Liver (tissue), 9 donors: Measurements from ENCODE around the gene C1QL4. TPM values are rescaled to one million over a fixed set of nuclear protein-coding genes. Genes with fewer than 3 reads are reported as not detected.

Experiments
- DNase-seq: peaks from one replicate; pipeline ENCODE4 v3.0.0-alpha.2; 2017; ENCODE audit warnings: low spot score
- H3K27ac ChIP-seq, 2 donors: one replicate each; pipeline ENCODE4 v1.7.0; 2013; ENCODE audit warnings: inconsistent platforms in 2 of 2, low read length in 2 of 2, control low read depth in 1 of 2, low read depth in 1 of 2, mild to moderate bottlenecking in 1 of 2
- H3K27me3 ChIP-seq, 4 donors: one replicate each; pipeline versions ENCODE4 v1.6.1 to v1.7.0; 2013; ENCODE audit warnings: low read length in 3 of 4, inconsistent platforms in 1 of 4, mild to moderate bottlenecking in 1 of 4, moderate library complexity in 1 of 4; ENCODE audit not compliant: control insufficient read depth in 4 of 4, insufficient read depth in 4 of 4
- H3K36me3 ChIP-seq, 4 donors: one replicate each; pipeline versions ENCODE4 v1.6.1 to v1.7.0; 2013; ENCODE audit warnings: low read length in 3 of 4, mild to moderate bottlenecking in 3 of 4, low read depth in 1 of 4, moderate library complexity in 1 of 4; ENCODE audit not compliant: control insufficient read depth in 4 of 4, insufficient read depth in 3 of 4
- H3K4me1 ChIP-seq, 4 donors: one replicate each; pipeline versions ENCODE4 v1.6.1 to v1.7.0; 2013; ENCODE audit warnings: low read length in 3 of 4, mild to moderate bottlenecking in 3 of 4, moderate library complexity in 1 of 4; ENCODE audit not compliant: control insufficient read depth in 4 of 4, insufficient read depth in 4 of 4
- H3K4me3 ChIP-seq, 3 donors: one replicate each; pipeline versions ENCODE4 v1.6.1 to v1.7.0; 2013; ENCODE audit warnings: low read length in 3 of 3, control low read depth in 1 of 3, low read depth in 1 of 3, mild to moderate bottlenecking in 1 of 3
- H3K9ac ChIP-seq, 2 donors: one replicate each; pipeline ENCODE4 v1.7.0; 2013; ENCODE audit warnings: low read length in 2 of 2, mild to moderate bottlenecking in 2 of 2, moderate library complexity in 2 of 2, control low read depth in 1 of 2, low read depth in 1 of 2
- H3K9me3 ChIP-seq, 4 donors: one replicate each; pipeline versions ENCODE4 v1.6.1 to v1.7.0; 2013; ENCODE audit warnings: low read length in 3 of 4; ENCODE audit not compliant: control insufficient read depth in 4 of 4
- EGR1 ChIP-seq, 2 donors: IDR thresholded peaks; 2 replicates each; pipeline ENCODE4 v1.6.1; 2016 to 2018; ENCODE audit warnings: antibody characterized with exemption in 2 of 2, low read depth in 2 of 2
- FOXA1 ChIP-seq: IDR thresholded peaks from 2 replicates; pipeline ENCODE4 v1.6.1; 2016; ENCODE audit warnings: antibody characterized with exemption
- FOXA2 ChIP-seq: IDR thresholded peaks from 2 replicates; pipeline ENCODE4 v1.6.1; 2016; ENCODE audit warnings: antibody characterized with exemption
- GABPA ChIP-seq, 2 donors: IDR thresholded peaks in 1 of 2; conservative IDR thresholded peaks in 1 of 2; 2 replicates each; pipeline ENCODE4 v1.6.1; 2016; ENCODE audit warnings: antibody characterized with exemption in 2 of 2, mild to moderate bottlenecking in 1 of 2, moderate library complexity in 1 of 2
- HNF4A ChIP-seq, 2 donors: conservative IDR thresholded peaks; 2 replicates each; pipeline ENCODE4 v1.6.1; 2016; ENCODE audit warnings: antibody characterized with exemption in 2 of 2, mild to moderate bottlenecking in 2 of 2
- HNF4G ChIP-seq: IDR thresholded peaks from 2 replicates; pipeline ENCODE4 v1.6.1; 2016; ENCODE audit warnings: antibody characterized with exemption
- JUND ChIP-seq, 2 donors: IDR thresholded peaks; 2 replicates each; pipeline ENCODE4 v1.6.1; 2016; ENCODE audit warnings: antibody characterized with exemption in 2 of 2
- NR2F2 ChIP-seq: IDR thresholded peaks from 2 replicates; pipeline ENCODE4 v1.6.1; 2016; ENCODE audit warnings: antibody characterized with exemption
- RAD21 ChIP-seq, 2 donors: IDR thresholded peaks; 2 replicates each; pipeline ENCODE4 v1.6.1; 2016; ENCODE audit warnings: antibody characterized with exemption in 2 of 2, mild to moderate bottlenecking in 2 of 2
- RXRA ChIP-seq, 2 donors: IDR thresholded peaks; 2 replicates each; pipeline ENCODE4 v1.6.1; 2017 to 2018; ENCODE audit warnings: antibody characterized with exemption in 2 of 2, mild to moderate bottlenecking in 1 of 2
- SP1 ChIP-seq: IDR thresholded peaks from 2 replicates; pipeline ENCODE4 v1.6.1; 2018; ENCODE audit warnings: antibody characterized with exemption, mild to moderate bottlenecking
- TAF1 ChIP-seq: conservative IDR thresholded peaks from 2 replicates; pipeline ENCODE4 v1.6.1; 2016; ENCODE audit warnings: antibody characterized with exemption, mild to moderate bottlenecking
- YY1 ChIP-seq: IDR thresholded peaks from 2 replicates; pipeline ENCODE4 v1.6.1; 2016; ENCODE audit warnings: antibody characterized with exemption, mild to moderate bottlenecking
- WGBS: extraction: QIAGEN DNeasy Blood & Tissue Kit; methylation state at CpG from one replicate; pipeline ENCODE4 v1.1.7; 2013; 5-methylcytosine and 5-hydroxymethylcytosine counted together
- polyA plus RNA-seq, 2 donors: library from polyadenylated mRNA; stranded (reverse) in 1 of 2; unstranded in 1 of 2; fragments of 200-250 nt in 1 of 2; fragments of >200 nt in 1 of 2; fragmentation: Nextera tagmentation in 1 of 2; extraction: Ambion mirVana in 1 of 2; gene quantifications; one replicate each; pipeline versions ENCODE4 v1.2.1 to v1.2.3, GENCODE V29; 2013 to 2015
- total RNA-seq, 2 donors: library from RNA; depleted of rRNA; stranded (reverse); fragments of >200 nt; gene quantifications; one replicate each; pipeline ENCODE4 v1.2.3, GENCODE V29; 2014
- TF ChIP-seq, protein P1 (sequence below): IDR thresholded peaks from 2 replicates; pipeline ENCODE4 v1.6.1; 2016; ENCODE audit warnings: antibody characterized with exemption
- TF ChIP-seq, protein P2 (sequence below): IDR thresholded peaks from 2 replicates; pipeline ENCODE4 v1.6.1; 2016; ENCODE audit warnings: antibody characterized with exemption
- TF ChIP-seq, protein P3 (sequence below): IDR thresholded peaks from 2 replicates; pipeline ENCODE4 v1.6.1; 2016; ENCODE audit warnings: antibody characterized with exemption, mild to moderate bottlenecking
- TF ChIP-seq, protein P4 (sequence below): IDR thresholded peaks from 2 replicates; pipeline ENCODE4 v1.6.1; 2016; ENCODE audit warnings: antibody characterized with exemption
- donor health status: healthy.
- donor health status: healthy.
- donor health status: healthy.
- donor health status: healthy.
- donor health status: healthy.

Gene C1QL4
- total and polyA plus RNA-seq, 4 donors: not detected

DNA sequence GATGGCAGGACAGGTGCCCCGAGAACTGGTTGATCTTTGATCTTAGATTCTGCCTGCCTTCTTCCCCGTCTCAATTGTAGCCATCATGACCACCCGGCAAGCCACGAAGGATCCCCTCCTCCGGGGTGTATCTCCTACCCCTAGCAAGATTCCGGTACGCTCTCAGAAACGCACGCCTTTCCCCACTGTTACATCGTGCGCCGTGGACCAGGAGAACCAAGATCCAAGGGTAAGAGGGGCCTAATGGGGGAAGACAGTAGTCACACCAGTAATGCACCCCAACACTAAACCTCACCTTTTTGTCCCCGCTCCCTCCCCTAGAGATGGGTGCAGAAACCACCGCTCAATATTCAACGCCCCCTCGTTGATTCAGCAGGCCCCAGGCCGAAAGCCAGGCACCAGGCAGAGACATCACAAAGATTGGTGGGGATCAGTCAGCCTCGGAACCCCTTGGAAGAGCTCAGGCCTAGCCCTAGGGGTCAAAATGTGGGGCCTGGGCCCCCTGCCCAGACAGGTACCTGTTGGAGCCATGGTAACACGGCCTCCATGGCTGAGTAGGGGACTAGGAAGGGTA lies 13.4 kb downstream of the C1QL4 start:
- TF ChIP-seq, protein P1, sequence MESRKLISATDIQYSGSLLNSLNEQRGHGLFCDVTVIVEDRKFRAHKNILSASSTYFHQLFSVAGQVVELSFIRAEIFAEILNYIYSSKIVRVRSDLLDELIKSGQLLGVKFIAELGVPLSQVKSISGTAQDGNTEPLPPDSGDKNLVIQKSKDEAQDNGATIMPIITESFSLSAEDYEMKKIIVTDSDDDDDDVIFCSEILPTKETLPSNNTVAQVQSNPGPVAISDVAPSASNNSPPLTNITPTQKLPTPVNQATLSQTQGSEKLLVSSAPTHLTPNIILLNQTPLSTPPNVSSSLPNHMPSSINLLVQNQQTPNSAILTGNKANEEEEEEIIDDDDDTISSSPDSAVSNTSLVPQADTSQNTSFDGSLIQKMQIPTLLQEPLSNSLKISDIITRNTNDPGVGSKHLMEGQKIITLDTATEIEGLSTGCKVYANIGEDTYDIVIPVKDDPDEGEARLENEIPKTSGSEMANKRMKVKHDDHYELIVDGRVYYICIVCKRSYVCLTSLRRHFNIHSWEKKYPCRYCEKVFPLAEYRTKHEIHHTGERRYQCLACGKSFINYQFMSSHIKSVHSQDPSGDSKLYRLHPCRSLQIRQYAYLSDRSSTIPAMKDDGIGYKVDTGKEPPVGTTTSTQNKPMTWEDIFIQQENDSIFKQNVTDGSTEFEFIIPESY: no peak
- no peak for TF ChIP-seq FOXA1
- TF ChIP-seq EGR1 (IDR thresholded peaks at IDR 0.05; ENCODE audit: low read depth in 2 of 2): no peak
- Histone ChIP-seq H3K27ac (no peak overlapping the region), H3K4me1 (peaks cover 2 to 14% (median 10%) of the 10 kb centered on the region in 4 donors)

DNA sequence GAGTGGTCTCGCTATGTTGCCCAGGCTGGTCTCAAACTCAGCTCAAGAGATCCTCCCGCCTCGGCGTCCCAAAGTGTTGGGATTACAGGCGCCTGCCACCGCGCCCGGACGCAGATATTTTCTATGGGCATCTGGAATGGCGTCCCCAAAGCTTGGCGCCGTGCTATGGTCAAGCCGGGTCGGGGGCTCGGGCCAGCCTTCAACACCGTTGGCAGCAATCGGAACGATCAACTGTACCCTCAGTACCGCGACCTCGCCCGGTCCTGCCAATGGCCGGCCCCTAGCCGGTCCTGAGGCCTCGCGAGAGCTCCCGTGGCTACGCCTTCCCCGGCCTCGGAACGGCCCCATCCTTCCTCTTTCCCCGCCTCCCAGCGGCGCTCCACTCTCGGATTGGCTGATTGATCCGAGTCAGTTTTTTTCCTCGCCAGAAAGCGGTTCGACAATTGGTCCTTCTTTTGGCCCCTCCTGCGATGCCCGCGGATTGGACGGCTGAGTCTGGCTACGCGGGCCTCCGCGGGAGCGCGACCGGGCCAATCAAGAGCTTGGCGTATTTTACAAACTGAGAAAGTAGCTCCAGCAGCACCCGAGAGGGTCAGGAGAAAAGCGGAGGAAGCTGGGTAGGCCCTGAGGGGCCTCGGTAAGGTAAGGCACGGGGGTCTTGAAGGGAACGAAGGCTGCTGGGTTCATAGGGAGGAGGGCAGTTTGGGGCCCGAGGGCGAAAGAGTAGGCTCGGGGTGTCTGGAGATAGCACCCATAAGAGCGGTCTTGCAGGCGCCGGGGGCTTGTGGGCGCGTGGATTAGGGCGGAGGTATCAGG lies 14.1 kb downstream of the C1QL4 start, which contains the start of gene TROAP:
Gene TROAP (plus strand): TSS at position 548 of the 816 bp plus-strand sequence. CDS start 354 bp downstream, outside the sequence.
- H3K27me3 ChIP-seq: no peaks in the 10 kb centered on the region
- TF ChIP-seq RXRA (IDR thresholded peaks at IDR 0.05) (no peak), FOXA1 (no peak), HNF4A (conservative IDR thresholded peaks at IDR 0.05) (no peak), JUND (IDR thresholded peaks at IDR 0.05) (no peak), GABPA (IDR thresholded peaks at IDR 0.05 in 1 of 2, conservative IDR thresholded peaks at IDR 0.05 in 1 of 2) (peak in 1 of 2 donors; percentile 66), FOXA2 (no peak), NR2F2 (no peak), YY1 (peak; percentile 93), SP1 (peak; percentile 94), EGR1 (IDR thresholded peaks at IDR 0.05; ENCODE audit: low read depth in 2 of 2) (no peak), RAD21 (IDR thresholded peaks at IDR 0.05) (no peak), HNF4G (no peak), TAF1 (no peak)
- TF ChIP-seq, protein P1: peak; percentile 99
- TF ChIP-seq, protein P2, sequence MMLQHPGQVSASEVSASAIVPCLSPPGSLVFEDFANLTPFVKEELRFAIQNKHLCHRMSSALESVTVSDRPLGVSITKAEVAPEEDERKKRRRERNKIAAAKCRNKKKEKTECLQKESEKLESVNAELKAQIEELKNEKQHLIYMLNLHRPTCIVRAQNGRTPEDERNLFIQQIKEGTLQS: no peak
- TF ChIP-seq, protein P3, sequence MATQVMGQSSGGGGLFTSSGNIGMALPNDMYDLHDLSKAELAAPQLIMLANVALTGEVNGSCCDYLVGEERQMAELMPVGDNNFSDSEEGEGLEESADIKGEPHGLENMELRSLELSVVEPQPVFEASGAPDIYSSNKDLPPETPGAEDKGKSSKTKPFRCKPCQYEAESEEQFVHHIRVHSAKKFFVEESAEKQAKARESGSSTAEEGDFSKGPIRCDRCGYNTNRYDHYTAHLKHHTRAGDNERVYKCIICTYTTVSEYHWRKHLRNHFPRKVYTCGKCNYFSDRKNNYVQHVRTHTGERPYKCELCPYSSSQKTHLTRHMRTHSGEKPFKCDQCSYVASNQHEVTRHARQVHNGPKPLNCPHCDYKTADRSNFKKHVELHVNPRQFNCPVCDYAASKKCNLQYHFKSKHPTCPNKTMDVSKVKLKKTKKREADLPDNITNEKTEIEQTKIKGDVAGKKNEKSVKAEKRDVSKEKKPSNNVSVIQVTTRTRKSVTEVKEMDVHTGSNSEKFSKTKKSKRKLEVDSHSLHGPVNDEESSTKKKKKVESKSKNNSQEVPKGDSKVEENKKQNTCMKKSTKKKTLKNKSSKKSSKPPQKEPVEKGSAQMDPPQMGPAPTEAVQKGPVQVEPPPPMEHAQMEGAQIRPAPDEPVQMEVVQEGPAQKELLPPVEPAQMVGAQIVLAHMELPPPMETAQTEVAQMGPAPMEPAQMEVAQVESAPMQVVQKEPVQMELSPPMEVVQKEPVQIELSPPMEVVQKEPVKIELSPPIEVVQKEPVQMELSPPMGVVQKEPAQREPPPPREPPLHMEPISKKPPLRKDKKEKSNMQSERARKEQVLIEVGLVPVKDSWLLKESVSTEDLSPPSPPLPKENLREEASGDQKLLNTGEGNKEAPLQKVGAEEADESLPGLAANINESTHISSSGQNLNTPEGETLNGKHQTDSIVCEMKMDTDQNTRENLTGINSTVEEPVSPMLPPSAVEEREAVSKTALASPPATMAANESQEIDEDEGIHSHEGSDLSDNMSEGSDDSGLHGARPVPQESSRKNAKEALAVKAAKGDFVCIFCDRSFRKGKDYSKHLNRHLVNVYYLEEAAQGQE: no peak
- TF ChIP-seq, protein P4, sequence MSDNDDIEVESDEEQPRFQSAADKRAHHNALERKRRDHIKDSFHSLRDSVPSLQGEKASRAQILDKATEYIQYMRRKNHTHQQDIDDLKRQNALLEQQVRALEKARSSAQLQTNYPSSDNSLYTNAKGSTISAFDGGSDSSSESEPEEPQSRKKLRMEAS: no peak
- peaks cover 2 to 14% (median 10%) of the 10 kb centered on the region in 4 donors for H3K4me1 ChIP-seq
- H3K9ac ChIP-seq: no peak within 1 kb of the TSS
- no peaks in the 10 kb centered on the region for H3K36me3 ChIP-seq
- WGBS: 2% methylated on average over 65 of the region's 65 CpGs
- peak; percentile 95 for DNase-seq
- peak within 1 kb of the TSS; percentile 67 to 89 (median 70) for H3K4me3 ChIP-seq
- H3K9me3 ChIP-seq: no peaks in the 10 kb centered on the region
- H3K27ac ChIP-seq: no peak within 1 kb of the TSS

More for the DNA sequence above, 13.4 kb downstream of the C1QL4 start:
- WGBS: 18% methylated on average over 19 of the region's 19 CpGs
- no peak for DNase-seq
- Histone ChIP-seq H3K27me3 (no peaks in the 10 kb centered on the region), H3K4me3 (peak overlapping the region in 2 of 3 donors; percentile 54 to 70), H3K36me3 (no peaks in the 10 kb centered on the region), H3K9me3 (no peaks in the 10 kb centered on the region), H3K9ac (no peak overlapping the region)
